NCI-H510A treated with DMSO at 0.1 percent for 48 hours (cell line): ENCODE measurements around the gene ANKRD11.
A peak's percentile ranks its signal among the peaks of the same experiment; 100 is the strongest.
"Not testable (repeated sequence)": the region's sequence is repeated elsewhere in the genome, so short reads cannot be mapped to it uniquely, and the experiment has no call there.

Experiments used
- DNase-seq: peaks from one replicate; lab custom pipeline; 2025; lab: John Stamatoyannopoulos, UW

The ANKRD11 gene

DNA sequence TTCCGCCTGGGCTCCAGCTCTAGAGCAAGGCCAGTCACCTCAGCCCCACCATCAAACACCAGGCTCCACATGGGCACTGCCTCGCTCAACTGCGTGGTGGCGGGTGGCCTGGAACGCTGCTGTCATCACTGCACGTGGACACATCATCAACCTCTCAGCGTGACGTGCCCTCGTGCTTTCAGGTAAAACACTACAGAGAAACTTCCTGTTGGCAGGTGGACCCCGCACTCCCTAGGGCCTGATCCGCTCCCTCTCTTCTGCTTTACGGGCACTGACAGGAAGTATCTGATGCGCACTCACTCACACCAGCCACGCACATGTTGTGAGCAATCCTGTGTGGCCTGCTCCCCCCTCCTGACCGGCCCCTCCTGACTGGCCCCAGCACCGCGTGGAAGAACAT lies 87.4 kb downstream of the ANKRD11 start:
- no peak for DNase-seq

- DNase-seq = no peak
These were observed 88.5 kb downstream of the ANKRD11 start for GRCh38 chr16:89401641-89402445.

DNA sequence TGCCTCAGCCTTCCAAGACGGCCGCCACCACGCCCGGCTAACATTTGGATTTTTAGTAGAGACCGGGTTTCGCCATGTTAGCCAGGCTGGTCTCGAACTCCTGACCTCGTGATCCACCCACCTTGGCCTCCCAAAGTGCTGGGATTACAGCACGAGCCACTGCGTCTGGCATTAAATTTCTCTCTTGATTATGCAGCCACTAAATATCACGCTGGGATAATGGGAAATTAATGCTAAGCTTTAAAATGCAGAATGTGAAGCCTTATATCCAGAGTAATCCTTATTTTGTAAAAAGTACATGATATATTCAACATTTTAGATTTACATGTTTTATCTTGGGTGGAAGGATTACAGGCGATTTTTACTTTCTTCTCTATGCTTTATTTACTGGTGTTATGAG lies 89.2 kb downstream of the ANKRD11 start:
- no peak for DNase-seq

DNA sequence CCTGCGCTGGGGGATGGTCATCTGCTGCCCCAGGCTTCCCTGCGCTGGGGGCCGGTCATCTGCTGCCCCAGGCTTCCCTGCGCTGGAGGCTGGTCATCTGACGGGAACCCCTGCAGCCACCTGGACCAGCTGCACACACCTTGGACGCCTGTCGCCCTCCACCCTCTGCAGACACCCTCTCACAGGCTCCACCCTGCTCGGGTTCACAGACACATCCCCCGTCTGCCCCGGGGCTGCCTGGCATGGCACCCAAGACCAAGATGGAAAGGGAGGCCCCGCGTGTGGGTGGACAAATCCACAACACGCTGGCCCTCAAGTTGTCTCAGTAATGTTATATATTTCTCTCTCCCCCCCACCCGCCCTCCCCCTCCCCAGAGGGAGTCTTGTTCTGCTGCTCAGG lies 89.6 kb downstream of the ANKRD11 start:
- no peak for DNase-seq

DNA sequence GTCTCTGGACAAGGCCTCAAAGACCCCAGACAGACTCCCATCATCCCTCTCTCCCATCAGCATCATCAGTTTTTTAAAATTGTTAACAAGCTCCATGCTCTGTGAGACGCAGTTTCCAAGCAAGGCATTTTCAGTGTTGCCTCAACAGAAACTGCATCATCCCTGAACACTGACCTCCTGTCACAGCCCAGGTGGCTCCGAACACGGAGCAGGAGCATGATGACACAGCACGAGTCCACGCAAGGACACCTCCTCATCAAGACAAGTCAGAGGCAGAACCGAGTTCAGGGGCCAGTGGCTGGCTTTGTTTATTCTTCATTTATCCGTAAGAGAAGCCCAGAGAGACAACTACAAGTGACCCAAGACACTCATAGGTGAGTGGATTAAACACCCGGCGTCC lies 91.4 kb downstream of the ANKRD11 start:
- DNase-seq = no peak

GRCh38 chr16:89397331-89397861 lies 93.0 kb downstream of the ANKRD11 start:
- no peak for DNase-seq

GRCh38 chr16:89396156-89396555 lies 94.2 kb downstream of the ANKRD11 start:
- no peak for DNase-seq

DNA sequence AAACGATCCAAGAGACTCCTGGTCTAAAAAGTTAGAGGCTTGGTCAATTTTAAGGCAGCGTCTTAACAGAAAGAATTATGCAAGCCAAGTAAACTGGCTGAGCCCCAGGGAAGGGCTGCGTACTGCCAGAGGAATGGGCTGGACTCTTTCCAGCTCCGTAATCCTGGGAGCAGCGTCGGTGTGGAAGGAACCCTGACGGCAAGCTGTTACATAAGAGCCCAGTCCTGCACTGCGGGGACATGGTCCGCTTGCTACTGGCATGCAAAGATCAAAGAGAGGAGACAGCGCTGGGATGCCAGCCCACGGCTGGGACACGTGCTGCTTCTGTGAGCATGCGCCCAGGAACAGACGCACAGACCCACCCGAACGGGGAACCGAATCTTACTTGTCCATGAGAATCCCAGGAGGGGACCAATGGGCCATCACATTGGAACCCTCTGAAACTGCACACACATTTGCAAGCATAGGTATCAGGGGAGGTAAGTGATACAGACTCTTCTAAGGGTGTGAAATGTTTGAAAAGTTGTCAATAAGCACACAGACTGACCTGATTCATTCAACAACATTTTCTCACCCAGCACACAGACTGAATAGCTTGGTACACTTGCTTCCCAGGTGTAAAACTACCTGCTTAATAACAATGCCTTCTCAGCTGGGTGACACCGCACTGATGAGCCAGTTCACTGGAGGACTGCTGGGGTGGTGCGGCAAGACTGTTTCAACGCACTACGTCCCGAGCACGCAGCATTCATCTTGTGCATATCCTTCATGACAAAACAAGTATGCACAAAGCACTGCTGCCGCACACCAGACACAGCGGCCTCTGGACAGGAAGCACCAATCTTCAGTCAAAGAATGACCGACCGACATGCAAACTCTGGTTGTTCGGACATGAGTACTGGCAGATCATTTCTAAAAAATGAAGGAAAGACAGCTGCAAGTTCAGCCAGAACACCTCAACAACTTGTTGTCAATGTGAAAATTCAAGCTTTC lies 94.9 kb downstream of the ANKRD11 start:
- peak; percentile 26 for DNase-seq

DNA sequence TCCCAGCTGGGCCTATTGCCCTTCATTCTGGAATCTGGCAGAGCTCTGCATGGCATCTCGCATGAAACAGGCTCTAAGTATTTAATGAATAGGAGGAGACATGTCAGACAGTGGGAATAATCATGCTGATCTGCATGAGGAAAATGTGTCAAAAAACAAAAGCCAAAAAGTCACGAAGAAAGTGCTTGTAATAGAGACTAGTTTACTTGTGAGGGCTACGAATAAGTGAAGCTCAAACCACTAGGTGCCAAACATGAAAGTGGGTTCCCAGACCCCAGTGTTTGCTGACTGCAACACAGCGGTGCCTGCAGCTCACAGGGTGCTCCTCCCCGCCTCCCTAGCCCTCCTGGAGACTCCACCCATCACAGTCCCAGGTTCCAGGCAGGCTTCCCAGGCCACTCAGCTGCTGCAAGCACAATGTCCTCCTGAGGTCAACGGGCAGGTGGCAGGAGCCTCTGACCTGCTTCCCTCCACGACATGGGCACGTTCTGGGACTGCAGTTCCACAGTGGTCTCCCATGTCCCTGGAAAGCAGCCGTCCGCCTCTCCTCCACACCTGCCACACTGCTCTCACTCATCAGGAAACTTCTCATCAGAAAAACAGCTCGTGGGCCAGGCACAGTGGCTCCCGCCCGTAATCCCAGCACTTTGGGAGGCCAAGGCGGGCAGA lies 96.5 kb downstream of the ANKRD11 start:
- no peak for DNase-seq

DNA sequence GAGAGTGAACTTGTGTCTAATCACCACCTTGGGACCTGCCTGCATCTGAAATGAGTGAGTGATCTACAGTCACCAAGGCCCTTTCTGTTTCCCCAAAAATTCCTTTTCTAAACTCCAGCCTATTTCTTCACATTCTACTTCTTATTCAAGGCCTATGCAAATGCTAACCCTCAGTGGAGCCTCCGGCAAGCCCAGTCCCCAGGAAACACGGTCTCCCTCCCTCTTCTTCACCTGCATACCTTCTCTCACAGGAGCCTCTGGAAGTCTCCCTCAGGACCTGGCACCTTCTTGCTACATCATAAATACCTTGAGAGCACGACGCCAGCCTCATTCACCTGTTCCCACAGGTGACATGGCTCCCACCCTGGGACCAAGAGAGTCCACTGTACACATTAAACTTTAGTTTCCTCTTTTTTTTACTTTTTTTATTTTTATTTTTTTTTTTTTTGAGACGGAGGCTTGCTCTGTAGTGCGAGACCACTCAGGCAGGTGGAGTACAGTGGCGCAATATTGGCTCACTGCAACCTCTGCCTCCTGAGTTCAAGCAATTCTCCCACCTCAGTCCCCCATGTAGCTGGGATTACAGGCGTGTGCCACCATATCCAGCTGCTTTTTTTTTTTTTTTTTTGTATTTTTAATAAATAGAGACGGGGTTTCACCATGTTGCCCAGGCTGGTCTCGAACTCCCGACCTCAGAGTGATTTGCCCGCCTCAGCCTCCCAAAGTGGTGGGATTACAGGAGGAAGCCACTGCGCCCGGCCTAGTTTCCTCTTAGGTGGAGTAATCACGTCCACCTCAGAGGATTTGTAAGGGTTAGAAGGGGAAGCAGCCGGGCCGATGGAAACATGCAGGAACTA lies 97.3 kb downstream of the ANKRD11 start:
- DNase-seq = no peak

DNA sequence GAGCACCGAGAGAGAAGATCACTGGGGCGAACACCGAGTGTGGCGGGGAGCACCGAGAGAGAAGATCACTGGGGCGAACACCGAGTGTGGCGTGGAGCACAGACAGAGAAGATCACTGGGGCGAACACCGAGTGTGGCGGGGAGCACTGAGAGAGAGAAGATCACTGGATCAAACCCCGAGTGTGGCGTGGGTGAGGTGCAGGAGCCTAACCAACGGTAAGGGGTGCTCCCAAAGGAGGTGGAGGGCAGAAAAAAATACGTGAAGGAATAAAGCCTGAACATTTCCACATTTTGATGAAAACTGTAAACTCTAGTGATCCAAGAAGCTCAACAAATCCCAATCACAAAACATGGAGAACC lies 100.2 kb downstream of the ANKRD11 start:
- DNase-seq = not testable (repeated sequence)

- DNase-seq = not testable (repeated sequence)
These were observed 100.7 kb downstream of the ANKRD11 start for GRCh38 chr16:89389504-89390223.

DNA sequence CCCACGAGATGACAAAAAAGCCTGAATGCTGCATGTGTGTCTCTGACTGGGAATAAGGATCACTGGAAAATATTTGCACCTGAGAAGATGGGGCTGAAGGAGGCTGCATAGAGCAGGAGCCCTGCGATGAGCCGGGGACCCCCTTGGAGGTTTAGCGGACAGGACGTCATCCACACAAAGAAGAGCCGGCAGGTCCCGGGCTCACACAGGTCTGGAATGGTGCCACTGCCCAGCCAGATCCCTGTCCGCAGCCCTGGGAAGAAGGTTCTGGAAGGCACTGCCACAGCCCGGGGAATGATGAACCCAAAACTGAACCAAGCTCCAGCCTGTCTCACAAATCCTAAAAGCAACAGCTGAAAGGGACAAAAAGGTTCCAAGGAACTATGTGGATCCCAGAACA lies 101.8 kb downstream of the ANKRD11 start:
- no peak for DNase-seq

DNA sequence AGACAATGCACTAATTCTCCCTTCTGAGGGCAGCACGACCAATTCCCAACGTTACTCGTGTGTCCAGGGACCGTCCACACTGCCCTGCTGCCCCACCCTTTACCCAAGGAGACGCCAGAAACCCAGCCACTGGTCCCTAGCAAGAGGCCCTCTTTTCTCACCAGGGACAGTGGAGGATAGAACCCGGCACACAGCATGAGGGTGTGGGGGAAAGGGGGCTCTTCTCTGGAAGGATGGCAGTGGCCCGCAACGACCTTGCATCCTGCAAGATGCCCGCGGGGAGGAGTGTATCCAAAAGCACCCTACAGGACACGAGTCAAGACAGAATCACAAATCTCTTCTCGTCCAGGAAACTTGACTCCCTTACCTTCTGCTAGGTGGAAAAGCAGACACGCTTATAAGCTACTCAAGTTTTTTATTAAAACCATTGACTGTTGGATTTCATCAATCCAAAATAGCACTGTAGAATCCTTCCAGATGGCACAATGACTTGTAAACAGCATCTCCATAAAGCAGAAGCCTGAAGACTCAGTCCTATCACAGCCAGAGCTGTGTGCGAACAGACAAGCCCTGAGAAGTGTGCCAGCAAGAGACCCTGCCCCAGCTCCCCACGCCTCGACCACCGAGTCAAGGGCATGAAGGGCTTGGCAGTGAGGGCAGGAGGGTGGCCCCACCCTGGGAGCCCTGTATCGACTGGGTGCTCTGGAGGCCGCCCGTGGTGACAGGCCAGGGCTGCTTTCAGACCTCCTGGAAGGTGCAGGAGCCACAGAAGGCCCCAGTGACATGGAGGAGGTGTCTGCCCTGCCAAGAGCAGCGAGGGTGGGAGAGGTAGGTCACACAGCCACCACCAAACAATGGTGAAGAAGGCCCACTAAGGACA lies 103.8 kb downstream of the ANKRD11 start:
- DNase-seq = no peak

DNA sequence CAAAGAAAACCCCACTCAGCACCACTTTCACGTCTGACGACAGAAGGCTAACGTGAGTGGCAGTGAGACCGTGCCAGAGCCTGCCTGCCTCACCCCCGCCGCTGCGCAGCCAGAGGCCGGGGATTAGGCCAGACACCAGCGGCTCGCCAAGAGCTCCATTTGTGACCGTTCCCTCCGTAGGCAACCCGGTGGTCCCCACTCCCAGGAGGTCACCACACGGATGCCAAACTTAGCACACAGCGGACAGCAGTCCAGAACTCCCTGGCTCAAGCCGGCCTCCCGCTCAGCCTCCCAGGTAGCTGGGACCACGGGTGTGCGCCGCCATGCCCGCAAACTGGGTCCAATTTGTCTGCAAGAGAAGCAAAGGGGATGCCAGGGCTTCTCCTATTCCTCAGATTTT lies 104.6 kb downstream of the ANKRD11 start:
- DNase-seq = no peak

DNA sequence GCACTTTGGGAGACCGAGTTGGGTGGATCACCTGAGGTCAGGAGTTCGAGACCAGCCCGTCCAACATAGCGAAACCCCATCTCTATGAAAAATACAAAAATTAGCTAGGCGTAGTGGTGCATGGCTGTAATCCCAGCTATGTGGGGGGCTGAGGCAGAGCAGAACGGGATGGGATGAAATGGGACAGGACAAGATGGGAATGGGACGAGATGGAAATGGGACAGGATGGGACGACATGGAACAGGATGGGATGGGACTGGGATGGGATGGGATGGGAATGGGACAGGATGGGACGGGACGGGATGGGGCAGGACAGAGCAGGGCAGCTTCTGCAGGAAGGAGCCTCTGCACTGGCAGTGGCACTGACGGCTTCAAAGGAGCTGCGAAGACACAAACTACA lies 106.1 kb downstream of the ANKRD11 start:
- no peak for DNase-seq

- peak; percentile 65 for DNase-seq
These were observed 107.0 kb downstream of the ANKRD11 start for GRCh38 chr16:89383095-89384003.

DNA sequence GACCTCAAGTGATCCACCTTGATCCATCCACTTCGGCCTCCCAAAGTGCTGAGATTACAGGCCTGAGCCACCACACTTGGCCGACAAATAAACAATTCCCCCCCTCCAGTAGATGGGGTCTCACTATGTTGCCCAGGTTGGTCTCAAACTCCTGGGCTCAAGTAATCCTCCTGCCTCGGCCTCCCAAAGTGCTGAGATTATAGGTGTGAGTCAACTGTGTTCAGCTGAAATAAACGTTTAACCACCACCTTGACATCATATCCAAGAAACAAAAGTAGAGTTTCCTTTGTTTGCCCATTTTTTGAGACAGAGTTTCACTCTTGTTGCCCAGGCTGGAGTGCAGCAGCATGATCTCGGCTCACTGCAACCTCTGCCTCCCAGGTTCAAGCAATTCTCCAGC lies 107.8 kb downstream of the ANKRD11 start:
- not testable (repeated sequence) for DNase-seq
